ENCODE measurements around the gene NEUROD6. TPM values are rescaled to one million over a fixed set of nuclear protein-coding genes. Genes with fewer than 3 reads are reported as not detected.

Gene NEUROD6
- total RNA-seq, 4 donors from 2014 or later: not detected

DNA sequence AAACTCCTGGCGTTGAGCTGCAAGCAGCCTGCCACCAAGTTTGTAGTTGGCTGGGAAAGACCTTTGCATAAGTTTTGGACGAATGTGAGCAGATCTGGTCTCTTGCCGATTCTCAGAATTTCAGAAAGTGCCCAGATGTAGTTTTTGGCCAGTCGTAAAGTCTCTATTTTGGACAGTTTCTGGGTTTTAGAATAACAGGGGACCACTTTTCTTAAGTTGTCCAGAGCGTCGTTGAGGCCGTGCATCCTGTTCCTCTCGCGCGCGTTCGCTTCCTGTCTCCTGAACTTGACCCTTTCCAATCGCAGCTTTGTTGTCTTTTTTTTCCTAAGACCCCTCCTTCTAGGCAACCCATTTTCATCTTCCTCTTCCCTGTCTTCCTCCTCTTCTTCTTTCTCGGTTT lies 1.8 kb downstream of the NEUROD6 start:
- no peaks in the 10 kb centered on the region for H3K36me3 ChIP-seq
- H3K9me3 ChIP-seq: no peaks in the 10 kb centered on the region
- DNase-seq: no peak
- intact Hi-C loops (cut with DNase I; ENCODE audit: low total_unique reads): no loop called here
- no peak overlapping the region for H3K4me3 ChIP-seq
- TF ChIP-seq POLR2A (IDR thresholded peaks at IDR 0.05) (no peak), EP300 (IDR thresholded peaks at IDR 0.05; ENCODE audit: low read depth) (no peak), POLR2AphosphoS5 (IDR thresholded peaks at IDR 0.05) (no peak)
- TF ChIP-seq, protein P1, sequence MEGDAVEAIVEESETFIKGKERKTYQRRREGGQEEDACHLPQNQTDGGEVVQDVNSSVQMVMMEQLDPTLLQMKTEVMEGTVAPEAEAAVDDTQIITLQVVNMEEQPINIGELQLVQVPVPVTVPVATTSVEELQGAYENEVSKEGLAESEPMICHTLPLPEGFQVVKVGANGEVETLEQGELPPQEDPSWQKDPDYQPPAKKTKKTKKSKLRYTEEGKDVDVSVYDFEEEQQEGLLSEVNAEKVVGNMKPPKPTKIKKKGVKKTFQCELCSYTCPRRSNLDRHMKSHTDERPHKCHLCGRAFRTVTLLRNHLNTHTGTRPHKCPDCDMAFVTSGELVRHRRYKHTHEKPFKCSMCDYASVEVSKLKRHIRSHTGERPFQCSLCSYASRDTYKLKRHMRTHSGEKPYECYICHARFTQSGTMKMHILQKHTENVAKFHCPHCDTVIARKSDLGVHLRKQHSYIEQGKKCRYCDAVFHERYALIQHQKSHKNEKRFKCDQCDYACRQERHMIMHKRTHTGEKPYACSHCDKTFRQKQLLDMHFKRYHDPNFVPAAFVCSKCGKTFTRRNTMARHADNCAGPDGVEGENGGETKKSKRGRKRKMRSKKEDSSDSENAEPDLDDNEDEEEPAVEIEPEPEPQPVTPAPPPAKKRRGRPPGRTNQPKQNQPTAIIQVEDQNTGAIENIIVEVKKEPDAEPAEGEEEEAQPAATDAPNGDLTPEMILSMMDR (IDR thresholded peaks at IDR 0.05): no peak
- peaks cover 59% of the 10 kb centered on the region for H3K27me3 ChIP-seq
- H3K4me1 ChIP-seq: peaks cover 0 to 9% (median 2%) of the 10 kb centered on the region in 4 donors
- WGBS, 2 donors (ENCODE audit: low coverage in 1 of 2): 57 to 65% methylated on average over 9 to 14 of the region's 14 CpGs
- in situ Hi-C loops (cut with MboI; ENCODE audit: low pct_ligation_motif_present in 1 of 4, low pct_unique_long_range_greater_than_20kb in 1 of 4, low sequenced_read_pairs in 3 of 4): no loop called here
- H3K27ac ChIP-seq: no peak overlapping the region

DNA sequence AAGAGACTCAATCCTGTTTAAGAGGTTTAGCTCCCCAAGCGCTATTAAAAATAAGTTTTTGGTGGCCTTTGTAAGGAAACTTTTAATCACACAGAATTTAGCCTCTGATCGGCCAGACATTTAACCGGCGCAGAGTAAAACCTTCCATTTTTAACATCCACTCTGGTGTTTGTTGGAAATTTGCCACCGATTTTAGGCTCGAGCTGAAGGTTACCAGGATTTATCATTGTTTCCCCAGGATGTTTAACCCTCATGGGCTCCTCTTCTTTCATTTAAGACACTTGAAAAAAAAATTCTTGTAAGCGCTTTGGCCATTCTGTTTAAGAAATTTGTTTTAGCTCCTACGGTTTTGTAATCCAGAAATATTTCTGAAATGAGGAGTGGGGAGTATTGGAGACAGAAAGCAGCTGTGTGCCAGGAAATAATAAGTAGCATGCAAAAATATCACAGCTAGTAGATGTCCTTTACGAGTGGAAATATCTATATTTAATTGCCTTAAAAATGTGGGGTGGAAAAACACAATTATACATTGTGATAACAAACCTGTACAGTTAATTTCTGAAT lies 3.4 kb downstream of the NEUROD6 start:
- Histone ChIP-seq H3K36me3 (no peaks in the 10 kb centered on the region), H3K4me3 (peak overlapping the region in 2 of 4 donors; percentile 27 to 30), H3K4me1 (peaks cover 0 to 9% (median 2%) of the 10 kb centered on the region in 4 donors), H3K27me3 (peaks cover 59% of the 10 kb centered on the region), H3K27ac (no peak overlapping the region), H3K9me3 (no peaks in the 10 kb centered on the region)
- in situ Hi-C loops (cut with MboI; ENCODE audit: low pct_ligation_motif_present in 1 of 4, low pct_unique_long_range_greater_than_20kb in 1 of 4, low sequenced_read_pairs in 3 of 4): no loop called here
- 58% methylated on average over 7 to 9 of the region's 9 CpGs for WGBS, 2 donors (ENCODE audit: low coverage in 1 of 2)
- no peak for DNase-seq
- TF ChIP-seq POLR2A (IDR thresholded peaks at IDR 0.05): no peak
- TF ChIP-seq POLR2AphosphoS5 (IDR thresholded peaks at IDR 0.05): no peak
- TF ChIP-seq EP300 (IDR thresholded peaks at IDR 0.05; ENCODE audit: low read depth): no peak
- TF ChIP-seq, protein P1 (IDR thresholded peaks at IDR 0.05): no peak
- intact Hi-C loops (cut with DNase I; ENCODE audit: low total_unique reads): no loop called here

DNA sequence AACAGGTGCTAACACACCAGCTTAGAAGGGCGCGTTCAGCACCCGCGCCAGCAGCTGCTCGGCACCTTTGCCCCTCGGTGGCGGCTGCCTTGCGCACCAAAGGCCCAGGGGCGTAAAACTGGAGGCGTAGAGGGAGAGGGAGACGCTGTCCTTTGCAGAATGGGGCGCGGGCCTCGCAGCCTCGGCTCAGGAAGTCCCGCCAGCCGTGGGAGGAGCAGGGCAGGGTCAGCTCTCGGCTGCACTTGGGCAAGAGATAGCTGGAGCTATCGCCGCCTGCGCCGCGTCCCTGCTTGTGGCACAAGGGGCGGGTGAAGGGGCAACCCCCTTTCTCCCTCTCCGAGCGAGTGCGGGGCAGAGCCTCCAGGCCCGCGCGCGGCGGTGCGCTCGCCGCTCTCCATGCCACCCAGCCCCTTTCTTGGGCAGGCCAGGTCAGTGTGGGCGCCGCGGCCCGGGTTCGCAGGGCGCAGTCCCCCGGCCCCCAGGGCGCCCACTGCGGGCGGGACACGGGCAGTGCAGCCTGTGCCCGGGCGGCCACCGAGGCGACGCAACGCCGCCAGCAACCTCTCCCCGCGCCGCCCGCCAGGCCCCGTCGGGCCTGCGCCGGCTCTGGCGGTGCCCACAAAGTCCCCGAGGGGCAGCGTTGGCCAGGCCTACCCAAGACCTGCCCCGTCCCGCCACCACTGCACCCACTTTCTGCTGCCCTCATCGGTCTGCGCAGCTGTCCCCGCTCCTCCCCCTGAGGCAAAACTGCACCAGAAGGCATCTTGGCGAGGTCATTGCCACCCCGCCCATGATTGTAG lies 4.1 kb downstream of the NEUROD6 start:
- intact Hi-C loops (cut with DNase I; ENCODE audit: low total_unique reads): no loop called here
- Histone ChIP-seq H3K36me3 (no peaks in the 10 kb centered on the region), H3K27me3 (peaks cover 59% of the 10 kb centered on the region), H3K4me3 (peak overlapping the region in 2 of 4 donors; percentile 27 to 30), H3K27ac (no peak overlapping the region), H3K4me1 (peaks cover 0 to 9% (median 0%) of the 10 kb centered on the region in 4 donors), H3K9me3 (no peaks in the 10 kb centered on the region)
- TF ChIP-seq, protein P1 (IDR thresholded peaks at IDR 0.05): peak in 1 of 5 experiments; percentile 12
- no peak for TF ChIP-seq POLR2A (IDR thresholded peaks at IDR 0.05)
- no peak for DNase-seq
- 35 to 40% methylated on average over 1 to 7 of the region's 71 CpGs for WGBS, 2 donors (ENCODE audit: low coverage in 1 of 2)
- in situ Hi-C loops (cut with MboI; ENCODE audit: low pct_ligation_motif_present in 1 of 4, low pct_unique_long_range_greater_than_20kb in 1 of 4, low sequenced_read_pairs in 3 of 4): no loop called here

DNA sequence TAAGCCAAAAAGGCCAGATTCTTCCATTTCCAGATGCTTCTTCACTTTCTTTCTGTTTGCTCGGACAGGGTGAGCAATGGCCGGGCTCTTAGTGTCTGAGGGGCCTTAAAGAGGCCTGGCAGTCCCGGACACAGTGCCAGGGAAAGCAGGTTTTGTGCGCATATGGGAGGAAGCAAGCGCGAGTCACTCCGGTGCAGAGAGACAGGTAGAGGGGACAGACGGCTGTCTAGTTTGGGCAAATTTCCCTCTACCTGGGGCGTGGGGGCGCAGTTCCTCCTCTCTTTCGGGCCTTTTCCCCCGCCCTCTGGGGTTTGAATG lies 4.7 kb downstream of the NEUROD6 start:
- in situ Hi-C loops (cut with MboI; ENCODE audit: low pct_ligation_motif_present in 1 of 4, low pct_unique_long_range_greater_than_20kb in 1 of 4, low sequenced_read_pairs in 3 of 4) (no loop called here), intact Hi-C loops (cut with DNase I; ENCODE audit: low total_unique reads) (no loop called here)
- TF ChIP-seq POLR2AphosphoS5 (IDR thresholded peaks at IDR 0.05): no peak
- no peak for TF ChIP-seq EP300 (IDR thresholded peaks at IDR 0.05; ENCODE audit: low read depth)
- TF ChIP-seq POLR2A (IDR thresholded peaks at IDR 0.05): no peak
- TF ChIP-seq, protein P1 (IDR thresholded peaks at IDR 0.05): no peak
- Histone ChIP-seq H3K4me3 (peak overlapping the region in 2 of 4 donors; percentile 27 to 30), H3K4me1 (peaks cover 0 to 9% (median 0%) of the 10 kb centered on the region in 4 donors), H3K27ac (no peak overlapping the region), H3K27me3 (peaks cover 59% of the 10 kb centered on the region), H3K9me3 (no peaks in the 10 kb centered on the region), H3K36me3 (no peaks in the 10 kb centered on the region)
- WGBS, 2 donors (ENCODE audit: low coverage in 1 of 2): 24 to 34% methylated on average over 3 to 9 of the region's 12 CpGs
- DNase-seq: no peak

All from transverse colon (tissue), 4 donors.